Right ventricle myocardium inferior (tissue), 1 donor: ENCODE measurements around the gene STARD3NL. TPM values are rescaled to one million over a fixed set of nuclear protein-coding genes. Genes with fewer than 3 reads are reported as not detected.
"Not testable (repeated sequence)": the region's sequence is repeated elsewhere in the genome, so short reads cannot be mapped to it uniquely, and the experiment has no call there.

Source experiments
- ATAC-seq: fragments of 200-7000 bp; cut with Tn5 transposase; one replicate; pipeline ENCODE4 v1.9.1; 2020; ENCODE audit warnings: mild to moderate bottlenecking, moderate library complexity
- DNase-seq: peaks from one replicate; pipeline ENCODE4 v3.0.0; 2021; ENCODE audit errors: missing footprints
- intact Hi-C: fragments of 100-400 bp; cut with DNase I; formaldehyde crosslinking; loops from one replicate; pipeline ENCODE4 v1.11.0; 2022
- total RNA-seq: library from RNA; stranded (reverse); fragmentation: NEBNext Ultra II Directional; extraction: Animal tissue kit (Norgen Biotek cat#: 25700); gene quantifications from one replicate; pipeline ENCODE4 v1.2.1, GENCODE V29; 2021
- donor health status: DM: no; HTN: yes; CAD: no; lungs with severe emphysema.

Gene STARD3NL
- total RNA-seq, 1 donor from 2014 or later = 22.9 TPM

GRCh38 chr7:38245409-38245977 is 67.4 kb downstream of the STARD3NL start:
- DNase-seq (no peak), ATAC-seq (no peak)
- intact Hi-C loops = no loop called here

GRCh38 chr7:38248069-38248567 is 70.1 kb downstream of the STARD3NL start:
- no peak for DNase-seq
- no peak for ATAC-seq
- intact Hi-C loops = no loop called here

- DNase-seq, ATAC-seq, intact Hi-C loops: not testable (repeated sequence)
Observed at GRCh38 chr7:38249849-38250248, 71.8 kb downstream of the STARD3NL start.

DNA sequence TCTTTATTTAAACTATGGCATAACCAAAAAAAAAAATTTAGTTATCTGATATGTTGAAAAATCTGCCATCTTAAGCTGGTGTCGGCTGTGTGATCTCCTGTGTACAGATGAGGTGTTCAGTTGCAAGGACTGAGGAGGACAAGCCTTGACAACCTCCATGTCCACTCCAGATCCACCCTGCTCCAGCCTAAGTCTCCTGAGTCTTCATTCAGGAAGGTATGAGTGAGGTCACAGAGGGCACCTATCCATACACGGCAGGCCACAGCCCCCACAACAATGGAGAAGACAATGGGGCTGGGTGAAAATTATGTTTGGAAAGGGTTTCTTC is 79.3 kb downstream of the STARD3NL start:
- ATAC-seq (no peak), DNase-seq (no peak)
- intact Hi-C loops = no loop called here

DNA sequence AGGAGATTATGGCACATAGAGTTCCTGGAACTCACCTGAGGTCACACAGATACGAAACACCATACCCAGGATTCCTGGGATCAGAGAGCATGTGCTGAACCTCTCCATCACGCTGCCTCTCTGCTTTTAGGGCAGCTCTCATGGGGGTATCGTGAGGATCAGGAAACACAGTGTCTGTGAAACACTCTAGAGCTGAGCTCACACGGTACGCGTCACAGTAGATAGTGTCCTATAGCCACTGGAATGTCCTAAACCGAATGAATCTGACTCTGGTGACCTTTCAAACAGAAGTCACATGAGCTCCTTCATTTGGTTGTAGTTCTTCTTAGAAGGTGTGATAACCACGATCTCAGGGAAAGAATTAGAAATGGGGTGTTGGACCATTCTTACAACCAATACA is 81.1 kb downstream of the STARD3NL start:
- ATAC-seq, DNase-seq, intact Hi-C loops: not testable (repeated sequence)

DNA sequence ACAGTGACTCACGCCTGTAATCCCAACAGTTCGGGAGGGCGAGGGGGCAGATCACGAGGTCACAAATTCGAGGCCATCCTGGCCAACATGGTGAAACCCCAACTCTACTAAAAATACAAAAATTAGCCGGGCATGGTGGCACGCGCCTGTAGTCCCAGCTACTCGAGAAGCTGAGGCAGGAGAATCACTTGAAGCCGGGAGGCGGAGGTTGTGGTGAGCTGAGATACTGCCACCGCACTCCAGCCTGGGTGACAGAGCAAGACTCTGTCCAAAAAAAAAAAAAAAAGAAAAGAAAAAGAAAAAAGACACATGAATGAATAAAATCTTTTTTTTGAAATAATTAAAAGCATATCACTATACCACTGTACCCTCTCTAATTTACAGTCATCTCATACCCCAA is 83.6 kb downstream of the STARD3NL start:
- intact Hi-C loops, ATAC-seq: not testable (repeated sequence)

GRCh38 chr7:38262026-38262425 is 84.0 kb downstream of the STARD3NL start:
- DNase-seq, intact Hi-C loops, ATAC-seq: not testable (repeated sequence)

More for the DNA sequence above, 83.6 kb downstream of the STARD3NL start:
- DNase-seq = not testable (repeated sequence)

- intact Hi-C loops = no loop called here
- no peak for ATAC-seq
- DNase-seq = no peak
Observed at GRCh38 chr7:38262545-38262944, 84.5 kb downstream of the STARD3NL start.

GRCh38 chr7:38263274-38263673 is 85.2 kb downstream of the STARD3NL start:
- intact Hi-C loops, DNase-seq, ATAC-seq: not testable (repeated sequence)

- ATAC-seq, DNase-seq, intact Hi-C loops: not testable (repeated sequence)
Observed at GRCh38 chr7:38264602-38265001, 86.6 kb downstream of the STARD3NL start.

- DNase-seq, intact Hi-C loops, ATAC-seq: not testable (repeated sequence)
Observed at GRCh38 chr7:38265958-38266357, 87.9 kb downstream of the STARD3NL start.

GRCh38 chr7:38269704-38270346 is 91.8 kb downstream of the STARD3NL start:
- ATAC-seq, DNase-seq, intact Hi-C loops: not testable (repeated sequence)

DNA sequence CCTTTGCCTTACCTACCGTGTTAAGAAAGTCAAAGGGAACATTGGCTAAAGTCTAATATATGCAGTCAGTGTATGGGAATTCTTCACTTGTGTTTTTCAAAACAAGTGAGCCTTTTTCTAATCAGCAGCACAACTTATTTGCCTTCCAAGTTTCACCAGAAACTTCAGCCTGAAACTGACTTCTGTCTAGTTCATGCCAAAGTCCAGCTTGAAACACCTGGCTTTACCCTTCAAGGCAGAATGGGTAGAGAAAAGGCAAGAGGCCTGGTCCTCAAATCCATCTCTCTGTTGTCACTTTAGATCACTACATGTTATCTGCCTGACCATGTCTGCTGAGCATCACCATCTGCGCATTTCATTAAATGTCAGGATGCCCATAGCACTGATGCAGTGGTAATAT is 92.4 kb downstream of the STARD3NL start:
- DNase-seq, ATAC-seq, intact Hi-C loops: not testable (repeated sequence)

DNA sequence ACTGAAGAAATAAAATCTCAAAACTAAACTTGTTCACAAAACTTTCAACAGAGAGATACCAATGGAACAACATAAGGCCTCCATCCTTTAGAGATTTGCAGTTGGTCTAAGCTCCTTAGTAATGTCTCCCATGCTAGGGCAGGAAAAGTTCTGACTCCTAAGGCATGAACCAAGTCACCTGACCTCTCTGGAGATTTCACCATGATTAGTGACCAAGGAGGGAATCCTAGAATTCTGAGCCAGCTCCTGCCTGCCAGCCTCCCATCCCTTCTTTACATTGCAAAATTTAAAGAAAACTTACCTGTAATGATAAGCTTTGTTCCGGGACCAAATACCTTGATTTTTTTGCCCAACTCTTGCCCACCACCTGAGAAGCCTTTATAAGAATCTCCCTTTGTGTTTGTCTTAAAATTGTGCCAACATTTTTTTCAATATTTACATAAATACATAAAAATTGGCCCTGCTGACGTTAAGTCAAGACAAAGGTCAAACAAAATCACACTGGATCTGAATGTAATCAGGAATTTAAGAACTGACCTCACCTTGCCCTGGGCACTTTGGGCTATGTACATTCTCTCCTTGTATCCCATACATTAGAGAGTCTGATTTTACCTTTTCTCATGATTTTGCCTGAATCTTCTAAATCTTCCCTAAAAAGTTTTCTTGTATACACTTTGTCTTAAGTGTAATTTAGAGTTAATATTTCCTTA is 95.4 kb downstream of the STARD3NL start, which contains the start of gene TARP:
Gene TARP (minus strand): TSS at position 351 of the 710 bp plus-strand sequence.
- intact Hi-C loops = no loop called here
- ATAC-seq (no peak), DNase-seq (no peak)

GRCh38 chr7:38274486-38274885 is 96.4 kb downstream of the STARD3NL start:
- intact Hi-C loops = no loop called here
- DNase-seq (no peak), ATAC-seq (no peak)

GRCh38 chr7:38274927-38275620 is 97.0 kb downstream of the STARD3NL start:
- intact Hi-C loops = no loop called here
- no peak for DNase-seq
- no peak for ATAC-seq

DNA sequence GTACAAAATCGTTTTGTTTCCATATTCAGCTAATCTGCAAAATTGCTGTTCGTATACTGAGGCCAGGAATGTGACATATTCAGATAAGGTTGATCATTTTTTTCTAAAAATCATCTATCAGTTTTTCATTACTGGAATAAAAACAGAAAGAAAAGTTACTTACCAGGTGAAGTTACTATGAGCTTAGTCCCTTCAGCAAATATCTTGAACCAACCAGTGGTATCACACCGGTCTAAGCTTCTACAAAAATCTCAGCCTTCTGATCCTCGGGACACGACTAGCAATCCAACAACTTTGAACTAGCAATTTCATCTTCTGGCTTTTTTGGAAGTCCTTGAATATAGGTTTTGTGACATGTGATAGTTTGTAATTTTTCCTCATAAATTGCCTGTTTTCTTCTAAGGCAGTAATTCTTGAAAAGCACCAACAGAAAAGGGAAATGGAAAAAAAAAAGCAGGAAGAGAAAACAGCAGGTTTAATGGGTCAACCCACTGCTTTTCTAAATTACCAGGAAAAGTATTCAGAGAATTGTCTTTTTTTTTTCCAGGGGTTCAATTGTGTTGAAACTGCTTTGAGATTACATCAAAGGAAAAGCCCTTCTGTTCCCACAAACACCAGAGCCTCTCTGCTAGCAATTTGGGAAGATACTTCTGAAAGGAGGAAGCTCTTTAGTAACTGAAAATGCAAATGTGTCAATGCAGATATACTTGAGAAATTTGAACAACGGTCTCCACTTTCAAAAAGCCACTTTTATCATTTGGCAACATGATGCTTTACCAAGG is 98.2 kb downstream of the STARD3NL start:
- ATAC-seq (no peak), DNase-seq (no peak)
- intact Hi-C loops = no loop called here

DNA sequence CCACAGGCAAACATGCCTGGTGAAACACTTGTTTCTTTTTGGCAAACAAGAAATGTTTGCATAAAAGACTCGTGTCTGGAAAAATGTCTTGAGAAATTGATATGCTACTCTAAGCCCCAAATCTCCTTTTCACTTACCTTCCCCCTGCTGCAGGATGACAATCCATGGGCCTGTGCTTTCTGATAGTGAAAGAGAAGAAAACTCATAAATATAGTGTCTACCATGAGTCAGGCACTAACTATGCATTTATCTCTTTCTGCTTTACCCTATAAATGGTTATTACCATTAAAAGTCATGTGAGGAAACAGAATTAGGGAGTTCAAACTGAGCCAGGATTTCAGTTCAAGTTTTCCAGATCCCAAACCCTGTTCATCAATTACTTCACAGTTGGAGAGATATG is 102.0 kb downstream of the STARD3NL start:
- DNase-seq (no peak), ATAC-seq (no peak)
- intact Hi-C loops = no loop called here
